Stomach (tissue), 9 donors: ENCODE measurements around the gene RIMBP2. TPM values are rescaled to one million over a fixed set of nuclear protein-coding genes. Genes with fewer than 3 reads are reported as not detected.

Experiments used
- DNase-seq, 2 donors: peaks; one replicate each; pipeline versions ENCODE4 v3.0.0 to v3.0.0-alpha.2; 2013 to 2019
- H3K27ac ChIP-seq, 5 donors: fragments of 200-600 bp in 4 of 5; sonication (generic) in 4 of 5; one replicate each; pipeline ENCODE4 v1.5.1; 2013 to 2019; ENCODE audit warnings: mild to moderate bottlenecking in 1 of 5, moderate library complexity in 1 of 5
- H3K27me3 ChIP-seq, 3 donors: fragments of 200-600 bp; sonication (generic); one replicate each; pipeline ENCODE4 v1.5.1; 2017 to 2019; ENCODE audit warnings: mixed run types in 1 of 3
- H3K36me3 ChIP-seq, 4 donors: fragments of 200-600 bp; sonication (generic); 1 replicate in 3 of 4; 2 replicates in 1 of 4; pipeline ENCODE4 v1.5.1; 2016 to 2019
- H3K4me1 ChIP-seq, 4 donors: fragments of 200-600 bp; sonication (generic); one replicate each; pipeline ENCODE4 v1.5.1; 2016 to 2019
- H3K4me3 ChIP-seq, 4 donors: fragments of 200-600 bp; sonication (generic) in 3 of 4; one replicate each; pipeline ENCODE4 v1.5.1; 2016 to 2019; ENCODE audit warnings: mild to moderate bottlenecking in 1 of 4
- H3K9me3 ChIP-seq, 4 donors: fragments of 200-600 bp; sonication (generic); one replicate each; pipeline ENCODE4 v1.5.1; 2016 to 2019
- CTCF ChIP-seq, 7 experiments: fragments of 450-650 bp in 4 of 7; fragments of 200-600 bp in 3 of 7; sonication (generic) in 3 of 7; IDR thresholded peaks; one replicate each; pipeline ENCODE4 v1.5.1; 2016 to 2019; ENCODE audit warnings: antibody characterized with exemption in 7 of 7, control low read depth in 2 of 7, mild to moderate bottlenecking in 1 of 7
- EP300 ChIP-seq: sonication (generic); formaldehyde crosslinking; IDR thresholded peaks from one replicate; pipeline ENCODE4 v1.6.1; 2017; ENCODE audit warnings: antibody characterized with exemption
- POLR2A ChIP-seq, 4 donors: fragments of 450-650 bp; IDR thresholded peaks; one replicate each; pipeline ENCODE4 v1.6.1; 2016; ENCODE audit warnings: antibody characterized with exemption in 4 of 4, control low read depth in 2 of 4, mild to moderate bottlenecking in 1 of 4, moderate library complexity in 1 of 4
- POLR2AphosphoS5 ChIP-seq, 3 donors: sonication (generic); formaldehyde crosslinking; IDR thresholded peaks; one replicate each; pipeline ENCODE4 v1.6.1; 2016; ENCODE audit warnings: antibody characterized with exemption in 3 of 3
- WGBS, 5 donors: extraction: QIAGEN DNeasy Blood & Tissue Kit in 3 of 5; methylation state at CpG; one replicate each; pipeline versions ENCODE4 v1.1.5 to v1.1.7; 2013 to 2018; 5-methylcytosine and 5-hydroxymethylcytosine counted together
- intact Hi-C: fragments of 100-400 bp; cut with DNase I; formaldehyde crosslinking; loops from one replicate; pipeline ENCODE4 v1.15.1; 2023; ENCODE audit warnings: low total_unique reads
- polyA plus RNA-seq, 3 donors: library from polyadenylated mRNA; stranded (reverse); fragments of 200-250 nt; gene quantifications; one replicate each; pipeline ENCODE4 v1.2.3, GENCODE V29; 2013
- total RNA-seq, 5 donors: library from RNA; depleted of rRNA; stranded (reverse); fragments of >200 nt; gene quantifications; one replicate each; pipeline versions ENCODE4 v1.1.0 to v1.2.3, GENCODE V29; 2014 to 2016
- donor health status: healthy with polysubstance abuse.
- donor health status: Bipolar disorder and iron deficiency.
- donor health status: healthy.

The RIMBP2 gene
- total and polyA plus RNA-seq, 8 donors: 0.75 to 44.6 (median 5.6) TPM

- WGBS, 5 donors: 77 to 90% (median 86%) methylated on average over 8 of the region's 8 CpGs
- no peaks in the 10 kb centered on the region for H3K9me3 ChIP-seq
- TF ChIP-seq POLR2A (IDR thresholded peaks at IDR 0.05): no peak
- no peaks in the 10 kb centered on the region for H3K36me3 ChIP-seq
- no peak overlapping the region for H3K27ac ChIP-seq
- no peaks in the 10 kb centered on the region for H3K27me3 ChIP-seq
- intact Hi-C loops: no loop called here
- H3K4me3 ChIP-seq: no peak overlapping the region
- no peak for DNase-seq
- no peaks in the 10 kb centered on the region for H3K4me1 ChIP-seq
Measured at GRCh38 chr12:130422676-130423075, 293.4 kb downstream of the RIMBP2 start.

GRCh38 chr12:130421896-130422295 lies 294.2 kb downstream of the RIMBP2 start:
- H3K36me3 ChIP-seq: no peaks in the 10 kb centered on the region
- H3K27me3 ChIP-seq: no peaks in the 10 kb centered on the region
- H3K9me3 ChIP-seq: no peaks in the 10 kb centered on the region
- 58 to 81% (median 69%) methylated on average over 6 of the region's 6 CpGs for WGBS, 5 donors
- H3K27ac ChIP-seq: no peak overlapping the region
- H3K4me1 ChIP-seq: no peaks in the 10 kb centered on the region
- H3K4me3 ChIP-seq: no peak overlapping the region
- intact Hi-C loops: no loop called here
- TF ChIP-seq POLR2A (IDR thresholded peaks at IDR 0.05): no peak
- DNase-seq: no peak

- Histone ChIP-seq H3K27ac (no peak overlapping the region), H3K36me3 (no peaks in the 10 kb centered on the region), H3K4me3 (no peak overlapping the region), H3K9me3 (no peaks in the 10 kb centered on the region), H3K27me3 (no peaks in the 10 kb centered on the region), H3K4me1 (no peaks in the 10 kb centered on the region)
- no peak for DNase-seq
- WGBS, 5 donors: 45 to 63% (median 50%) methylated on average over 4 of the region's 4 CpGs
- intact Hi-C loops: no loop called here
- no peak for TF ChIP-seq POLR2A (IDR thresholded peaks at IDR 0.05)
Measured at GRCh38 chr12:130420071-130420470, 296.0 kb downstream of the RIMBP2 start.

GRCh38 chr12:130419116-130419515 lies 297.0 kb downstream of the RIMBP2 start:
- intact Hi-C loops: no loop called here
- Histone ChIP-seq H3K9me3 (no peaks in the 10 kb centered on the region), H3K4me3 (no peak overlapping the region), H3K27ac (no peak overlapping the region), H3K4me1 (no peaks in the 10 kb centered on the region), H3K27me3 (no peaks in the 10 kb centered on the region), H3K36me3 (no peaks in the 10 kb centered on the region)
- DNase-seq: no peak
- TF ChIP-seq POLR2A (IDR thresholded peaks at IDR 0.05) (no peak), EP300 (no peak), POLR2AphosphoS5 (IDR thresholded peaks at IDR 0.05) (no peak), CTCF (IDR thresholded peaks at IDR 0.05) (no peak)
- 59 to 66% (median 62%) methylated on average over 5 to 6 of the region's 6 CpGs for WGBS, 5 donors

- Histone ChIP-seq H3K36me3 (no peaks in the 10 kb centered on the region), H3K9me3 (no peaks in the 10 kb centered on the region), H3K4me1 (no peaks in the 10 kb centered on the region), H3K27me3 (peaks cover 0 to 5% (median 0%) of the 10 kb centered on the region in 3 donors), H3K27ac (no peak overlapping the region), H3K4me3 (no peak overlapping the region)
- DNase-seq: no peak
- WGBS, 5 donors: 60 to 74% (median 66%) methylated on average over 3 of the region's 3 CpGs
- intact Hi-C loops: no loop called here
- TF ChIP-seq POLR2A (IDR thresholded peaks at IDR 0.05) (no peak), CTCF (IDR thresholded peaks at IDR 0.05) (no peak), POLR2AphosphoS5 (IDR thresholded peaks at IDR 0.05) (no peak), EP300 (no peak)
Measured at GRCh38 chr12:130418251-130418650, 297.8 kb downstream of the RIMBP2 start.

- intact Hi-C loops: no loop called here
Measured at GRCh38 chr12:130414381-130414780, 301.7 kb downstream of the RIMBP2 start.

More at GRCh38 chr12:130414381-130414780, 301.7 kb downstream of the RIMBP2 start:
- 78 to 84% (median 81%) methylated on average over 7 of the region's 7 CpGs for WGBS, 5 donors
- DNase-seq: no peak
- Histone ChIP-seq H3K27me3 (peaks cover 0 to 13% (median 0%) of the 10 kb centered on the region in 3 donors), H3K4me3 (no peak overlapping the region), H3K27ac (no peak overlapping the region), H3K4me1 (no peaks in the 10 kb centered on the region), H3K36me3 (no peaks in the 10 kb centered on the region), H3K9me3 (no peaks in the 10 kb centered on the region)
- TF ChIP-seq CTCF (IDR thresholded peaks at IDR 0.05): no peak
- no peak for TF ChIP-seq EP300
- no peak for TF ChIP-seq POLR2AphosphoS5 (IDR thresholded peaks at IDR 0.05)
- TF ChIP-seq POLR2A (IDR thresholded peaks at IDR 0.05): no peak
